Measurements from ENCODE around the gene MAP7. TPM values are rescaled to one million over a fixed set of nuclear protein-coding genes. Genes with fewer than 3 reads are reported as not detected.
"Not testable (repeated sequence)": the region's sequence is repeated elsewhere in the genome, so short reads cannot be mapped to it uniquely, and the experiment has no call there.

MAP7 gene
- total RNA-seq, 2 experiments from 2014 or later = 0.31 to 0.45 TPM

DNA sequence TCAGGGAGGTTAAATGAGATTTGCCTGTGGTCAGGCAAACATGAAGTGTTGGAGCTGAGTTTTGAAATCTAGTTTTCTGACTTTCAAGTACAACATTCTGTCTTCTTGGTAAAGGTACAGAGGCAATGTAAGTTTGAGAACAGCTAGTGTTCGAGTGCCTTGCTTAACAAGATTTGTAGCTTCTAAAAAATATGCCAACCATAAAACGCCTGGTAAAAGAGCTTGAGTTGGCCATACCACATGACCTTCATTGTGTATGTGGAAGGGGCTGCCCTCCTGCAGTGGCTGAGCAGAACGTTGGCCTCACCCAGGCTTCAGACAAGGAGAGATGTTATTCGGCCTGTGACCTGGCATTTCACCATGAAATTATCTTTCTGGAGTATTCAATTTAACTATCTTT lies 86.5 kb downstream of the MAP7 start:
- no peak for ATAC-seq
- CTCF ChIA-PET = no interaction called here
- no peak overlapping the region for H3K27ac Mint-ChIP-seq
- H3K36me3 Mint-ChIP-seq (ENCODE audit: low read depth) = no peaks in the 10 kb centered on the region
- DNase-seq = no peak
- no peaks in the 10 kb centered on the region for H3K9me3 Mint-ChIP-seq (ENCODE audit: insufficient read depth)
- peaks cover 11% of the 10 kb centered on the region for H3K4me1 Mint-ChIP-seq (ENCODE audit: low read depth)
- peaks cover 21% of the 10 kb centered on the region for H3K27me3 Mint-ChIP-seq (ENCODE audit: low read depth)
- H3K4me3 Mint-ChIP-seq = no peak overlapping the region
- POLR2A ChIA-PET = no interaction called here

GRCh38 chr6:136446579-136447187 lies 103.5 kb downstream of the MAP7 start:
- POLR2A ChIA-PET = no interaction called here
- H3K4me1 Mint-ChIP-seq (ENCODE audit: low read depth) = no peaks in the 10 kb centered on the region
- H3K36me3 Mint-ChIP-seq (ENCODE audit: low read depth) = no peaks in the 10 kb centered on the region
- H3K4me3 Mint-ChIP-seq = no peak overlapping the region
- no peak overlapping the region for H3K27ac Mint-ChIP-seq
- H3K27me3 Mint-ChIP-seq (ENCODE audit: low read depth) = peaks cover 6% of the 10 kb centered on the region
- no peak for ATAC-seq
- H3K9me3 Mint-ChIP-seq (ENCODE audit: insufficient read depth) = no peaks in the 10 kb centered on the region
- no peak for DNase-seq
- CTCF ChIA-PET = no interaction called here

DNA sequence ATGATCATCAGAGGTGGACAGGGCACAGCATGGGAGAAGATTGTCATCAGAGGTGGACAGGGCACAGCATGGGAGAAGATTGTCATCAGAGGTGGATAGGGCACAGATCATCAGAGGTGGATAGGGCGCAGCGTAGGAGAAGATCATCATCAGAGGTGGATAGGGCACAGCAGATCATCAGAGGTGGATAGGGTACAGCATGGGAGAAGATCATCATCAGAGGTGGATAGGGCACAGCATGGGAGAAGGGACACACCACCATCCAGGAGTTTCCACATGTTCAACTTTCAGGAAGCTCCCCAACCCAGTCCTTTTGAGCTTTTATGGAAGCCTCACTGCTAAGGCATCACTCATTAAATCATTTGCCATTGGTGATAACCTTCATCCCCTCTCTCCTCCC lies 104.1 kb downstream of the MAP7 start:
- ChIA-PET CTCF (no interaction called here), POLR2A (no interaction called here)
- no peaks in the 10 kb centered on the region for H3K9me3 Mint-ChIP-seq (ENCODE audit: insufficient read depth)
- H3K36me3 Mint-ChIP-seq (ENCODE audit: low read depth) = no peaks in the 10 kb centered on the region
- H3K4me3 Mint-ChIP-seq = no peak overlapping the region
- no peaks in the 10 kb centered on the region for H3K4me1 Mint-ChIP-seq (ENCODE audit: low read depth)
- peaks cover 6% of the 10 kb centered on the region for H3K27me3 Mint-ChIP-seq (ENCODE audit: low read depth)
- no peak overlapping the region for H3K27ac Mint-ChIP-seq
- ATAC-seq (no peak), DNase-seq (no peak)

DNA sequence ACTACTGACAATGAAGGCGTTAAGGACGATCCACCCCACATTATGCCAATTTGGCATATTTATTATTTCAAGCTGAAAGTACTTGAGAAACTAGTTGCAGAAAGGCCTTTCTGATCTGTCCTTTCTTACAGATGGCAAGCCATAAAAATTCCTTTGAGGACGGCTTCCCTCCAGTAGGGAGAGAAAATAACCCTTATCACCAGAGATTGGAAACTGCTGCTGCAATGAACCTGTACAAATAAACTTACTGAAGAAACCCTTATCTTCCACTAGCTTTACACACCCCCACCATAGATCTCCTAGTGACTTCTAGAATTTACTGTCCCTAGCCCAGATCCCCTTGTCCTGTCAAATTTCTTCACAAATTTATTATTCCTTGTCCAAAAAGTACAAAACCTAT lies 105.2 kb downstream of the MAP7 start:
- H3K36me3 Mint-ChIP-seq (ENCODE audit: low read depth) = no peaks in the 10 kb centered on the region
- ATAC-seq (no peak), DNase-seq (no peak)
- ChIA-PET CTCF (no interaction called here), POLR2A (no interaction called here)
- H3K27me3 Mint-ChIP-seq (ENCODE audit: low read depth) = peaks cover 6% of the 10 kb centered on the region
- no peaks in the 10 kb centered on the region for H3K9me3 Mint-ChIP-seq (ENCODE audit: insufficient read depth)
- no peak overlapping the region for H3K27ac Mint-ChIP-seq
- H3K4me1 Mint-ChIP-seq (ENCODE audit: low read depth) = no peaks in the 10 kb centered on the region
- no peak overlapping the region for H3K4me3 Mint-ChIP-seq

GRCh38 chr6:136440203-136440602 lies 110.0 kb downstream of the MAP7 start:
- CTCF ChIA-PET = no interaction called here
- Mint-ChIP-seq H3K27ac (no peak overlapping the region), H3K36me3 (ENCODE audit: low read depth) (no peaks in the 10 kb centered on the region), H3K27me3 (ENCODE audit: low read depth) (peaks cover 3% of the 10 kb centered on the region), H3K4me1 (ENCODE audit: low read depth) (no peaks in the 10 kb centered on the region), H3K9me3 (ENCODE audit: insufficient read depth) (no peaks in the 10 kb centered on the region), H3K4me3 (no peak overlapping the region)
- DNase-seq (no peak), ATAC-seq (no peak)
- POLR2A ChIA-PET = no interaction called here

DNA sequence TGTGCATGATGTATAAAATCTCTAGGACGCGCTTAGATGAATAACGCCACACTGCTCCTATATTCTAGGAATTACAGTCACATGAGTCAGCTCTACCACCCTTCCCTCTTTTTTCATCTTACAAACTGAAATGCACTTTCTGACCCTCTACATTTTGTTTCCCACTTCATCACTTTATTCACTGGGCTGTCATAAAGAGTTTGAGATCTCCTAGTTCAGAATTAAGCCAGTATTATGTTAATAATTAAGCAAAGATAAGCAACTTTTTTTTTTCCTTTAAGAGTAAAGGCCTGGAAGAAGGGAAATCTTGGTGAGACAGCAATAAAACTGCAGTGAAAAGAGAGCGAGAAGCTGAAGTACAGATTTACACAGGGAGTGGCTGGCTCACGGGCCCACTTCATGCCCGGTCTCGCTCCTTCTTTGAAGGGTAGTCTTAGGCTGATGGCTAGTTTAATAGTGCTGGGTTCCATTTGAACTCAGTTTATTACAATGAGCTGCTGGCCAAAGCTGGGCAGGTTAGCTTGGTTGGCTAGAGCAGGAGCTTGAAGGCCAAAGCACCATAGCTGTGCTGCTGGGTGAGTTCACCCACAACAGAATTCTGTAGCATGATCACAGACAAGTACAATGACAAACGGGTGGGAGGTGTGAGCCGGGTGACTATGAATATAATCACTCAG lies 110.6 kb downstream of the MAP7 start:
- Mint-ChIP-seq H3K4me1 (ENCODE audit: low read depth) (no peaks in the 10 kb centered on the region), H3K9me3 (ENCODE audit: insufficient read depth) (no peaks in the 10 kb centered on the region), H3K27ac (no peak overlapping the region), H3K36me3 (ENCODE audit: low read depth) (no peaks in the 10 kb centered on the region), H3K4me3 (no peak overlapping the region), H3K27me3 (ENCODE audit: low read depth) (peaks cover 3% of the 10 kb centered on the region)
- ChIA-PET POLR2A (no interaction called here), CTCF (no interaction called here)
- DNase-seq = no peak
- ATAC-seq = no peak

DNA sequence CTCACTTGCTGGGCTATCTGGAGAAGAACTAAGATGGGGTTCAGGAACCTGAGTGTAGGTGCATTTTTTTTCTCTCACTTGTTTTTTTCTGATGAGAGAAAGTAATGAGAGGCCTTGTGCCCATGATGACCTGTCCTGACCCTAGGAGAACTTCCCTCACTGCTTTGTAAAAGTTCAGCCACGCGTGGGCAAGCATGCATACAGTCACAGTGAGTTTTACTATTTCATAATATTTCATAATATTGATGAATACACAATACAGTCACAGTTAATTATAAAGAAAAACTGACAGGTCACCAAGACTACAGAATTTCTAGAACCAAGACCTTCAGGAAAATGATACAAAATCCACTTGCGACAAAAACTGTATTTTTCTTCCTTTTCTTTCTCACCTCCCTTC lies 111.8 kb downstream of the MAP7 start:
- ATAC-seq = no peak
- no peak overlapping the region for H3K4me3 Mint-ChIP-seq
- POLR2A ChIA-PET = no interaction called here

DNA sequence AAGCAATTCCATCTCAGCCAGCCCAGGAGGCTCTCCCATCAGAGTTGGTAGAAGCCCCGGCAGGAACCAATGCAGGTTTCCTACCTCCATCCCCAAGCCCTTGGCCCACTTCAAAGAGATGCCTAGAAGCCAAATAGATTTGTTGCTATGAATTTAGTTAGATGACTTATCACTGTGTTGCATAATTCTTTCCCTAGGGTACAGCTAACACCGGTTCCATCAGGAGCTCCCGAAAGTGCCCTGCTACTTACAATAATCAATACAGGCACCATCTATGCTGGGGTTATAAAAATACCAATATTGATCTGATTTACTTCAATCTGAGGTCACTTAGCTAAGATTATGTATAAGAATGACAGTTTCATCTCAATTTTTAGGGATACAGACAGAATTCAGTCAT lies 113.0 kb downstream of the MAP7 start:
- Mint-ChIP-seq H3K27me3 (ENCODE audit: low read depth) (peaks cover 7% of the 10 kb centered on the region), H3K4me3 (no peak overlapping the region), H3K36me3 (ENCODE audit: low read depth) (no peaks in the 10 kb centered on the region), H3K27ac (no peak overlapping the region), H3K9me3 (ENCODE audit: insufficient read depth) (no peaks in the 10 kb centered on the region), H3K4me1 (ENCODE audit: low read depth) (no peaks in the 10 kb centered on the region)
- CTCF ChIA-PET = interaction anchor here (0.8 kb wide), 1 partner anchor 74 kb away, joined by 3 read pairs; no protein-coding TSS in a partner anchor
- no peak for ATAC-seq
- DNase-seq = no peak
- POLR2A ChIA-PET = no interaction called here

More for the DNA sequence above, 111.8 kb downstream of the MAP7 start:
- Mint-ChIP-seq H3K4me1 (ENCODE audit: low read depth) (no peaks in the 10 kb centered on the region), H3K9me3 (ENCODE audit: insufficient read depth) (no peaks in the 10 kb centered on the region), H3K27ac (no peak overlapping the region), H3K36me3 (ENCODE audit: low read depth) (no peaks in the 10 kb centered on the region), H3K27me3 (ENCODE audit: low read depth) (peaks cover 7% of the 10 kb centered on the region)
- CTCF ChIA-PET = no interaction called here
- no peak for DNase-seq

DNA sequence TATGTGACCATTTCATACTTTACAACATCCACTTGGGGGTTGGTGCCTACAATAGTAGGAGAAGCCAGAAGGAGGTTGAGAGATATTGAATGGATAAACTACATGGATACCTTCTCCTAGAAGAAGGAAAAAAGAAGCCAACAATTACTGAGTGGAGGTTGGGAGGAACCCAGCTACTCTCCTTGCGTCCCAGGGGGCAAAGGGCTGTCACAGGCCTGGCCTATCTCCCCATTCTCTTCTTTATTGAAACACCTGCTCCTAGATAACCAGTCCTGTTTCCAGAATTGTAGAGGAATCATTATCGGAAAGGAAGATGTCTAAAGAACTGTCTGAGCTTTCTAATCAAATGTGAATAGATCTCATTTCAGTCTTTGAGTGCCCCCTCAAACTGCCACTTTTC lies 115.1 kb downstream of the MAP7 start:
- H3K9me3 Mint-ChIP-seq (ENCODE audit: insufficient read depth) = no peaks in the 10 kb centered on the region
- no peaks in the 10 kb centered on the region for H3K36me3 Mint-ChIP-seq (ENCODE audit: low read depth)
- DNase-seq (no peak), ATAC-seq (no peak)
- H3K4me3 Mint-ChIP-seq = no peak overlapping the region
- POLR2A ChIA-PET = interaction anchor here (0.8 kb wide), 1 partner anchor 9 kb away, joined by 3 read pairs; no protein-coding TSS in a partner anchor
- H3K27me3 Mint-ChIP-seq (ENCODE audit: low read depth) = peaks cover 15% of the 10 kb centered on the region
- H3K4me1 Mint-ChIP-seq (ENCODE audit: low read depth) = no peaks in the 10 kb centered on the region
- CTCF ChIA-PET = interaction anchor here (1.1 kb wide), 1 partner anchor 112 kb away, joined by 3 read pairs; no protein-coding TSS in a partner anchor
- no peak overlapping the region for H3K27ac Mint-ChIP-seq

DNA sequence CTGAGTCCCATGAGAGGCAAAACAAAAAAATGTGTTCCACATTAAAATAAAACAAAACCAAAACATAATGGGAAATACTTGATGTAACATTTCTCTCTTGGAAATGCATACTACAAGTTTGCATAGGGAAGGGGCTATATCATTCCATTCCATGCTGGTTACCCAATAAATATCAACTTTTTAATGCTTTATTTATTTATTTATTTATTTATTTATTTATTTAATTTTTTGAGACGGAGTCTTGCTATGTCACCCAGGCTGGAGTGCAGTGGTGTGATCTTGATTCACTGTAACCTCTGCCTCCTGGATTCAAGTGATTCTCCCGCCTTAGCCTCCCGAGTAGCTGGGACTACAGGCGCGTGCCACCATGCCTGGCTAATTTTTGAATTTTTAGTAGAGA lies 118.9 kb downstream of the MAP7 start:
- CTCF ChIA-PET; H3K9me3 Mint-ChIP-seq (ENCODE audit: insufficient read depth); POLR2A ChIA-PET; H3K4me3 Mint-ChIP-seq; DNase-seq; H3K4me1 Mint-ChIP-seq (ENCODE audit: low read depth); H3K36me3 Mint-ChIP-seq (ENCODE audit: low read depth); H3K27ac Mint-ChIP-seq; ATAC-seq: not testable (repeated sequence)
- peaks cover 15% of the 10 kb centered on the region for H3K27me3 Mint-ChIP-seq (ENCODE audit: low read depth)

DNA sequence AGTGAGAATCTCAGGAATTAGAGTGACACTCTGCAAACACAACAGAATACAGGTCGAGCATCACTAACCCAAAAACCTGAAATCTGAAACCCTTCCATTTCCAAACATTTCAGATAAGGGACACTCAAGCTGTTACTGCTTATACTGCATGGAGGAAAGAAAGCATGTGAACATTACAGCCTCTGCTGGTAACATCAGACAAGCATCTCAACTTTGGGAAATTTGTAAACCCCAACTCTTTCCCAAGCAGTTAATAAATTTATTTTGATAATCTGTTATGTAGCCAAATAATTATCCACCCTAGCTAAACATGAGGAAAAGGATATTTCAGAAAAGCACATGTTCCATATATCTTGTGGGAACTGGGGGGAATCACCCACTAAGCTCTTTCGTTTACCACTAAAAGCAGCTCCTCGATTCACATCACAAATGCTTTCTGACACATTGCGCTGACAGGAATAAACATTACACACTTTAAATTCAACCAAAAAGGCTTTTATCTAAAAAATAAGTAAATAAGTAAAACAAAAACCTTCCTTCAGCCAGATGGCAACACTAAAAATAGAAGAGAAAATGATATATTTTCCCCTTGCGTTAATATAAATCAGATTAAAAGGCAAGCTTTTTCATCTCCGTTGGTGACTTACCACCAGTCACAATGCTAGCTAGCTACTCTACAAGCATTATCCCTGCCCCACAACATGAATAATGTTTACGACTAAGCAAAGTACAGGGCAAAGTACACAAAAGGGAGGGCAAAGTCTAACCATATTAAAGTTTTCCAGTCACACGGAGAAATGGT lies 120.8 kb downstream of the MAP7 start:
- H3K4me1 Mint-ChIP-seq (ENCODE audit: low read depth) = no peaks in the 10 kb centered on the region
- H3K9me3 Mint-ChIP-seq (ENCODE audit: insufficient read depth) = no peaks in the 10 kb centered on the region
- no peak for DNase-seq
- no peak overlapping the region for H3K27ac Mint-ChIP-seq
- no peaks in the 10 kb centered on the region for H3K36me3 Mint-ChIP-seq (ENCODE audit: low read depth)
- H3K4me3 Mint-ChIP-seq = no peak overlapping the region
- POLR2A ChIA-PET = no interaction called here
- no peak for ATAC-seq
- H3K27me3 Mint-ChIP-seq (ENCODE audit: low read depth) = peaks cover 19% of the 10 kb centered on the region
- CTCF ChIA-PET = no interaction called here

DNA sequence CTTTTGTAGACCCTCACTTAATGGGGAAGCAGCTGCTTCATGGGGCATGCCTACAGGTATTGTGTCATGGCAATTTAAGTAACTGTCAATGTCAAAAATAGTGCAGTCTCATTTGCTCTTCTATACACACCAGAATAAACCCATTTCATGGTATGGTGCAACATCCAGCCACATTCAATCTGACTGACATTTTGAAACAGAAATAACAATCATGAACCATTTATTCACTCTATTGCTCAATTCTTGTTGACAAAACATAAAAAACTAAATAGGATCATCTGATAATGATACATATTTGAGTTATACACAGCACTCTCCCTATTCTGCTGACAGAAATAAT lies 122.9 kb downstream of the MAP7 start:
- H3K4me1 Mint-ChIP-seq (ENCODE audit: low read depth) = no peaks in the 10 kb centered on the region
- no peak overlapping the region for H3K27ac Mint-ChIP-seq
- no peak overlapping the region for H3K4me3 Mint-ChIP-seq
- ATAC-seq = no peak
- no peaks in the 10 kb centered on the region for H3K9me3 Mint-ChIP-seq (ENCODE audit: insufficient read depth)
- DNase-seq = no peak
- no peaks in the 10 kb centered on the region for H3K36me3 Mint-ChIP-seq (ENCODE audit: low read depth)
- ChIA-PET CTCF (no interaction called here), POLR2A (no interaction called here)
- H3K27me3 Mint-ChIP-seq (ENCODE audit: low read depth) = peaks cover 15% of the 10 kb centered on the region
